AG10803 (cell line): ENCODE measurements around the gene SMG5.

Source experiments
- DNase-seq: peaks from one replicate; pipeline ENCODE4 v3.0.0; 2010; ENCODE audit warnings: low read depth
- H3K4me3 ChIP-seq: 2 replicates; pipeline ENCODE4 v1.5.1; 2011; ENCODE audit warnings: mild to moderate bottlenecking, low read length, control low read depth
- CTCF ChIP-seq: conservative IDR thresholded peaks from 2 replicates; pipeline ENCODE4 v1.5.1; 2011; ENCODE audit warnings: mild to moderate bottlenecking, low read length, control low read depth, inconsistent platforms

The SMG5 gene

GRCh38 chr1:156291226-156292061, 8.8 kb upstream of the SMG5 start:
- H3K4me3 ChIP-seq = peak overlapping the region; percentile 72
- TF ChIP-seq CTCF = no peak
- peak; percentile 77 for DNase-seq

- no peak for TF ChIP-seq CTCF
- H3K4me3 ChIP-seq = no peak overlapping the region
- no peak for DNase-seq
Observed at GRCh38 chr1:156289857-156290256, 7.2 kb upstream of the SMG5 start.

- no peak overlapping the region for H3K4me3 ChIP-seq
- TF ChIP-seq CTCF = no peak
- DNase-seq = no peak
Observed at GRCh38 chr1:156286061-156286460, 3.4 kb upstream of the SMG5 start.

- no peak for DNase-seq
- TF ChIP-seq CTCF = no peak
- H3K4me3 ChIP-seq = no peak overlapping the region
Observed at GRCh38 chr1:156285437-156285836, 2.8 kb upstream of the SMG5 start.

- TF ChIP-seq CTCF = no peak
Observed at GRCh38 chr1:156284757-156285156, 2.1 kb upstream of the SMG5 start.

GRCh38 chr1:156284112-156284511, 1.5 kb upstream of the SMG5 start, which contains the start of gene TMEM79:
TMEM79 (plus strand) TSS chr1:156284325; CDS start chr1:156285227, 902 bp downstream.
- no peak for DNase-seq
- peak within 1 kb of the TSS; percentile 96 for H3K4me3 ChIP-seq
- no peak for TF ChIP-seq CTCF

More at GRCh38 chr1:156284757-156285156, 2.1 kb upstream of the SMG5 start:
- no peak for DNase-seq
- no peak overlapping the region for H3K4me3 ChIP-seq

GRCh38 chr1:156283521-156283920, 896 bp upstream of the SMG5 start:
- no peak for TF ChIP-seq CTCF
- no peak for DNase-seq
- H3K4me3 ChIP-seq = peak overlapping the region; percentile 96
